NCI-H1105 treated with DMSO at 0.1 percent for 48 hours (cell line): ENCODE results near the gene SRGAP3.

Source experiments
- DNase-seq: peaks from one replicate; lab custom pipeline; 2025; lab: John Stamatoyannopoulos, UW

Gene SRGAP3

DNA sequence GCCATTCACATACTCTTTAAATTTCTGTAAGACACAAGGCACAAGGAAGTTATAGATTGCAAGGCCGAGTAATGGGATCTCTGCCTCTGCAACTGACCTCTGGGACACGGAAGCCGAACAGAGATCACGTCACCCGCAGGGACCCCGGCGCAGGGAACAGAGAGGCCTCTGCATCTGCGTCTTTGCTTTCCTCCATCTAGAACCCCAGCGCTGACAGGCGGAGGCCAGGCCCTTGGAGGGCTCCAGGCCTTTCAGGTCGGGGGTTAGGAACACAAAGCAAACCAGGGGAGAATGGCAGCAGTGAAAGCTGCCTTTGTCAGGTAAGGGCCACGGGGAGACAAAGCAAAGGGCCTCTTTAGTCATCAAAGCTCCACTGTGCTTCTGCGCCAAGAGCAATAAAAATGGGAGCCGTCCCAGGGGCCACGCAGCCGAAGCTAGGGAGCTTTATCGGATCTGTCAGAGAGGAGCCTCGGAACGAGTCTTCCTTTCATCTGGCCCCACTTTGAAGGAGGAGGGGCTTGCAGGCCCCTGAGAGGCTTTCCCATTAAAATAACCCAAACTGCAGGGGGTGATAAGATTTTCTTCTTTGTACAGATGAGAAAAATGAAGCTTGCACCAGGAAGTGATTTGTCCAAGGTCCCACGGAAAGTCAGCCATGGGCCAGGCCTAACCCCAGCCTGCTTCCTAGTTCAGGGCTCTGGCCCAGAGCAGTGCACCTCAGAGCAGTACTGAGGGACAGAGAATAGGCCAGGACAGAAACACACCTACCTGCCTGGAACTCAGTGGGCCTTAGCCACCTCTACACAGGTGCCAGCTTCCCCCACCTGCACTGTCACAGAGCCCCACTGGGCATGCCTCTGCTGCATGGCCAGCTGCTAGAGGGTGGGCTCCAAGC is 201.7 kb downstream of the SRGAP3 start:
- no peak for DNase-seq

DNA sequence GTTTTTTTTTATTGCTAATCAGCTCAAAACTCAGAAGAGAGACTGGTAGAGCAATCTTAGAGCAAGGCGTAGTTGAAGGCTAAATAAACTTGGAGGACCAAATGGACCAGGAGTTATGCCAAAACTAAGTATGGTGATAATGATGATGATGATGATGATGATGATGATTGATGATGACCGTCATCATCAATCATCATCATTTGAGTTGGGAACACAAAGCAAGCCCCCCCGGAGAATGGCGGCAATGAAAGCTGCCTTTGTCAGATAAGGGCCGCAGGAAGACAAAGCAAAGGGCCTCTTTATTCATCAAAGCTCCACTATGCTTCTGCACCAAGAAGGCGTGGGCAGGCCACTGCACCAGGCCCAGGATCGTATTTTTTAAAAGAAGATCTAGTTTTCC is 204.1 kb downstream of the SRGAP3 start:
- no peak for DNase-seq

DNA sequence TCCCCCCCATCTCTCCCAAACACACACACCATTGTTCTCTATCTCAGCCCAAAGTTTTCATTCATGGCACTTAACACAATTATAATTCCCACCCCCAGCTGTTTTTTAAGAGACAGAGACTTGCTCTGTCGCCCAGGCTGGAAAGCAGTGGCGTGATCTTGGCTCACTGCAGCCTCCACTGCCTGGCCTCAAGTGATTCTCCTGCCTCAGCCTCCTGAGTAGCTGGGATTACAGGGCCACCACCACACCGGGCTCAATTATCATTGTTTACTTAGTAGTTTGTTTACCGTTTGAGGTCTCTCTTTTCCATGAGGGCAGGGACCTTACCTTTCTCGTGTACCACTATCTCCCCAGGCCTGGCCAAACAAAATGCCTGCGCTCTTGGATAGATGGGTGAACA is 206.4 kb downstream of the SRGAP3 start:
- no peak for DNase-seq

DNA sequence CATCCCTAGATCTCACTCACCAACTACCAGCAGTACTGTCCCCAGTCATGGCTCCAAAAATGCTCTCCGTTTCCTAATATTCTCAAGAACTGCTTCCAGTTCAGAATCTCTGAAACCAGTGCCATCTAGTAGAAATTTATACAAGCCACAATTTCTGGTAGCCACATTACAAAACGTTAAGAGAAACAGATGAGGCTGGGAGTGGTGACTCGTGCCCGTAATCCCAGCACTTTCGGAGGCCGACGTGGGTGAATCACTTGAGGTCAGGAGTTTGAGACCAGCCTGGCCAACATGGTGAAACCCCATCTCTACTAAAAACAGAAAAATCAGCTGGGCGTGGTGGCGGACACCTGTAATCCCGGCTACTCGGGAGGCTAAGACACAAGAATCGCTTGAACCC is 207.8 kb downstream of the SRGAP3 start:
- no peak for DNase-seq

DNA sequence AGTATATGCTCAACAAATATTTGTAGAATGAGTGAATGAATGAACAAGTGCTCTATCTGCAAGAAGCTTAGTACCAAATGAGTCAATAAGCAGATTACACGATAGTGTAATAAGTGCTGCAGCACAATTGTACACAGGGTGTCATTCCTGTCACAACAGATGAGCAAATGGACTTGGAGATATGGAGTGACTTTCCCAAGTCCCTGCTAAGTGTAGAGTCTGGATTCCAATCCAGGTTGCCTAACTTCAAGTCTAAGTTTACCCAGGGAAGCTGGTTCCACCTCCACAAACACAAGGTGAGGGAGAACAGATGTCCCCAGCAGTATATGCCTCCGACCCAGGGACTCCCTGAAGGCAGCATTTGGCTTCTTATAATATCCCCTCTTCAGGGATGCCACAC is 208.4 kb downstream of the SRGAP3 start:
- no peak for DNase-seq

DNA sequence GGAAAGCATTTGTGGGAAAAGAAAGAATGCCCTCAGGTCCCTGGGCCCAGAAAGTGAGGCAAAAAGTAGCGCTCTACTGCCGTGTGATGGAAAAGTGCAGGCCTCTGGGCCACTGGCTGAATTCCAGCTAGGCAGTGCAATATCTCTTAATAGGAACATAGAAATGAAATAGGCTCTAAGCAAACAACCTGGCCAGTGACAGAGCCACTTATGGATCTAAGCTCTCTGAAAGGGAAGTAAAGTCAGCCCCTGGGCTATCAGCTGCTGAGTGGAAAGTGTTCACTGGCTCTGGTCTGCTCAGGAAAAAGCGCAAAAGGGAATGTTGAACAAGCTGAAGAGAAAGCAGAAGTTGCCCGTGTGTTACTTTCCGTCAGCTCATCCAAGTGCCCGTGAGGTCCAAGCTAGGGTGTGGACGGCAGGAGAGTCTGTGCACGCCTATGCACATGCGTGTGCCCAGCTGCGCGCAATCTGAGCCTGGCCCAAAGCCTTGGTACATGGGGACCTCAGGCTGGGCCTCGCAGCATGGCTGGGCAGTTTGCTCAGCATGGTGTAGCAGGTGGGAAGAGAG is 212.2 kb downstream of the SRGAP3 start:
- DNase-seq: no peak

DNA sequence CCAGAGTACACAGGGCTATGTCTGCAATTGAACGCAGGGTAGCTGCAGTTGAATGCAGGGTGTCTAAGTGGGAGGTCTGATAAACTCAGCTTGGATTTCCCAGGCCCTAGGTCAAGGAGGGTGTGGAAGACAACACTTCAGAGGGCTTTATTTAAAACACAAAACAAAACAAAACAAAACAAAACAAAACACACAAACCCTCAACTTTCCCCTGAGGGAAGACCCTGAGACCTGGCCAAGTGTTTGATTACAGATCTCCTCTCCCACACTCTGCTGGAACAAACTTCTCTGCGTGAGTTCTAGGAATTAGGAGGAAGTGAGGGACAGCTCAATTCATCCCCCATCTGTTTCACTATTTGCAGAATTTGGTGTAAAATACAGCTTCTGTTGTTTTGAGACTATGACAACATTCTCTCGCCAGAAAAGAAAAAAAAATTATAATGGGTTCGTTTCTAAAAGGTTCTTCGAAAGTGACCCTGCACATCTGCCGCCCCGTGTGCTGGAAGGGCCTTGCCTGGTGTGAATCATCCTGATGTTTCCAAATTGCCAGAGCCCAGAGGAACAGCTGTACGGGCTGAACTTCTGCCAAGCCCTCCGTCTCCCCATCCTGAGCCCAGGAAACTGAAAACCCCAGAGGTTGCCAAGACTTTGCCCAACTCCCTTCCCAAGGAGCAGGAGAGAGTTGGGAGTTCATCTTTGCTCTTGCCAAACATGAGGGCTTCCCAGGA is 212.9 kb downstream of the SRGAP3 start:
- no peak for DNase-seq

DNA sequence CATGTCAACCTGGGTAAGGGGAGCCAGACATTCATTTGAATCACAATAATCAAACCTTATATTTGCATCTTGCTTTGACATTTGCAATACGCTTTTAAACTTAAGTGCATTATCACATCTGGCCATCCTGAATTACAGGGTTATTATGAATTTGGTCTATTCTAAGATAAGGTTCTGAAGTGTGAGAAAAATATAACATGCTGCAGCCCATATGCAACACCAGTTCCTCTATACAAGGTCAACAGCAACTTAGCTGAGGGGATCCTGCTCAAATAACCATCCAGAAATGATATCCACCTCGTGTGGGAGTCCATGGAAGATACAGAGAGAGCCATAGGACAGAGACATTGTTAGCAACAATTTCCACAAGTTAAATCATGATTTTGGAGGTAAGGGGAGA is 213.5 kb downstream of the SRGAP3 start:
- no peak for DNase-seq

DNA sequence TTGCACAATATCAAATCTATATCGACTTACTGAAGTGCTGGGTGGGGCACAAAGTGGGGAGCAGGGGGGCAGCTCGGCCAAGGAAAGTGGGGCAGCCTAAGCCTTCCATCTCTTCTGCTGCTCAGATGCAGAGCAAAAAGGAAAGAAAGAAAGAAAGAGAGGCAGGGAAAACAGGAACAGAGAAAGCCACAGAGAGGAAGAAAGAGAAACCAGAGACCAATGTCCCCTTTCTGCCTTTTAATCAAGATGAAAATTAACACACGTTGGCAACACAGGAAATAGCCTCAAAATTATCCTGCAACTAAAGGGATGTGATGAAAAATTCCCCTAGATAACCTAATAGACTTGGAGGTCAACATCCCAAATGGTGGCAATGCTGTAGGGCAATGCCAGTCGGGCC is 214.0 kb downstream of the SRGAP3 start:
- no peak for DNase-seq

DNA sequence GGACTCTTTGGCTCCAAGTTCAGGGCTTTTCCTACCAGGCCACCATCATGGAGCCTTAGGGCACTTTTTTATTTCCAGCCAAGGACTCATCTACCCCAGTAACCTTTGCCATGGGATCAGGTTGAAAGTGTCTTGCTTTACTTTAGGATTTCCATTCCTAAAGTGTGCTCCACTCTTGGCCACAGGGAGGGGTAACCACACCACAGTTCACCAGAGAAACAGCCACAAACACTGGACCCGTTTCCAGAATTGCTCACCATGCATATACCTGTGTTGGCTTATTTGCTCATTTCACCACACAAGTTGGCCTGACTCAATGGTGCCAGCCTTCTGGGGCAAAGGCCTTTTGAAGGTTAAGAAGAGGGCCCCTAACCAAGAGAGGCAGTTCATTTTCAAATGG is 215.6 kb downstream of the SRGAP3 start:
- DNase-seq: no peak

DNA sequence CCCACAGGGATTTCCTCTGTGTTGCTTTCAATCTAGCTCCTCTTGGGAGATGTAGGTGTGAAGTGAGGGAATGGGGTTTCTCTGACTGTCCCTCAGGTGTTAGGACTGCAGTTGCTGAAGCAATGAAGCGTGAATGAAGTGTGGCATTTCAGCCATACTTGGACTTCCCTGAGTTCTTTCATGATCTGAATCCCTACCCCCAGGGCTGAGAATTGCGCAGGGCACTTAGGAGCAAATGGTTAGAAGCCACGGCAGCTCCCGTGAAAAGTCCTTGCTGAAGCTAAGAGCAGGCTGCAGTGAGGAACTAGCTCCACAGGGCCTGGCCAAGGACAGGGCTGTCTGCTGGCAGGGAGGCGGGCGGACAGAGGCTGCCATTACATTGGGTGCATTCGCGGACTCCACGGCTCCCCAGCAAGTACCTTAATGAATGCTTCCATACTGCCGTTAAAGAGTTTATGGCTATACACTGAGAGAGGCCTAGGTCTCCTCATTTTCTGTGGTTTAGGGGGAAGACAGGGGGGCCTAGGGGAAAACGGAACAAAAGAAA is 217.1 kb downstream of the SRGAP3 start:
- no peak for DNase-seq

DNA sequence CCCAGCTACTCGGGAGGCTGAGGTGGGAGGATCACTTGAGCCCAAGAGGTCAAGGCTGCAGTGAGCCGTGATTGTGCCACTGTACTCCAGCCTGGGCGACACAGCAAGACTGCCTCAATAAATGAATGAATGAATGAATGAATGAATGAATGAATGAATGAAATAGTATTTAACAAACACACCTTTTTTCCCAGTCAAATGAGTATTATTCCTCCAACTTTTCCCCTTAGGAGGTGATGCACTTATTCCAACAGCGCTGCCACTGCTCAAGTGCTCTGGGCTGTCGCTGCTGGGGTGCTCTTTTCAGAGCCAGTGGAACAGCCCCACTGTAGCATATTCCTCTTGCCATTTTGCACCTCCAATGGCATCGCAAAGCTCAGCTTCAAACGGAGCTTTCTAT is 219.4 kb downstream of the SRGAP3 start:
- no peak for DNase-seq

DNA sequence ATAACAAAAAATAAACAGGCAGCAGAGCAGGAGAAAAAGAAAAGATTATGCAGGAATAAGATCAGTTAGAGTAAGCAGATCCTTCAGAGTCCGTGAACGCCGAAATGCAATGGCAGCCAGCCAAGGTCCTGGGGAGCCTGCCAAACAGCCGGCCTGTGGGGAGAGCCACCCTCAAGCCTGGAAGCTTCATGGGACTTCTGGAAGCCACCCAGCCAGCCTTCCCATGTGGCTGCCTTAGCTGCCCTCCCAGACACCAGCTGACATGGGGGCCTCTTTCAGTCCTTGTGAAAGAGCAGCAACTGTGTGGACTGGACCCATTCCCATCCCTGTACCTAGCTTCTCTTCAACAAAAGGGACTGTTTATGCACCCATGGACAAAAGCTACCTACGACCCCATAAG is 221.3 kb downstream of the SRGAP3 start:
- peak; percentile 61 for DNase-seq

DNA sequence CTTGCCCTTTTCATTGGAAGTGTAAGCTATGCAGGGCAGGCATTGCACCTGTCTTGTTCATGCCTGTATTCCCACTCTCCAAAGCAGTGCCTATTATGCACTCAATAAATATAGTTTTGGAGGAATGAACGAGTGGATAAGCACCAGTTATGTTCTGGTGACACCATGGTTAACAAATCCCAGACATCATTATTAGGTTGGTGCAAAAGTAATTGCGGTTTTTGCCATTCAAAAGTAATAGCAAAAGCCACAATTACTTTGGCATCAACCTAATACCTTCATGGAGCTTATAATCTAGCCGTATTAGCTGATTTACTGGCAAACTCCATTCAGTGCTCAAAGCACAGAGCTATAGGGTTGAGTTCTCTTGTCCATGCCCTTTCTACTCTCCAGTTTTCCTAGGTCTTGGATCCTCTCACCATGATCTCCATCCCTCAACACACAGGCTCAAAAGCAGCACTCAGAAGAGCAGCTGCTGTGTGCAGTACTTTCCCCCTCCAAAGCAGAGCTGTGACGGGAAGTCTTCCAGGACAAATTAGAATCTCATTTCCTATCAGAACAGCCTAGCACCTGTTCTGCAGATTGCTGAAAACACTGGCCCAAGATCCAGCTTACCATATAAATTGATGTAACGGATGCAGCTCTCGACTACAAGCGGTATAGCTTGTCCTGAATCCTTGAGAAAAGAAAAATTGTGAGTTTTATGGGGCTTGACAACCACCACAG is 223.0 kb downstream of the SRGAP3 start:
- no peak for DNase-seq

DNA sequence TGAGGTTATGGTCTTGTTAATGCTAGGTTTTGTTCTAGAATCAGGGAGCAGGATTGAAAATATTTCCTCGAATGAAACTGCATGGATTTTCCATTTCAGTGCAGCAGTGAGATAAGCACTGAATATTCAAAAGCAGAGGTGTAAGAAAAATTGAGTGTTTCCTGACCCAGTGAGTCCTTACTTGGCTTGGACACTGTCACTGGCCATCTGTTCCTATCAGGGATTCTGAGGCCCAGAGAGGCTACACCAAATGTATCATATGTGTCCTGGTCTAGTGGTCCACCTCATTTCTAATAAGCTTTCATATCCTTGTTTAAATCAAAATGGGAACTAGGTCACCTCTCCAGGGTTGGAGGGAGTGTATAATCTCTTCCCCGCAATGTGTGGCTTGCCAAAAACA is 225.1 kb downstream of the SRGAP3 start:
- DNase-seq: no peak

DNA sequence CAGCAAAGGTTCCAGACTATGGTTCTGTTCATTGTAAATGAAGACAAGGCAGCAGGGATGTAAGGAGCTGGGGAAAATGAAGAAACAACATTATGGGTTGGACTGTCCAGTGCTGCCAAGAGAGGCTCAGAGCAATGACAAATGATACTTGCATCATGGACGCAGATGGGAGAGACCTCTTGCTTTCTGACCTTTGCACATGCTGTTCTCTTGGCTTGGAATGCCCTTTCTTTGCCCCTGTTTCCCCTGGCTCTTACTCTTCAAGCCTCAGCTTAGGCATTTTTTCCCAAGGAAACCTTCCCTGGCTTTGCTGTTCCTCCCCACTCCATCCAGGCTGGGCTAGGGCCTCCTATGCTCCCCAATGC is 226.2 kb downstream of the SRGAP3 start:
- DNase-seq: no peak

DNA sequence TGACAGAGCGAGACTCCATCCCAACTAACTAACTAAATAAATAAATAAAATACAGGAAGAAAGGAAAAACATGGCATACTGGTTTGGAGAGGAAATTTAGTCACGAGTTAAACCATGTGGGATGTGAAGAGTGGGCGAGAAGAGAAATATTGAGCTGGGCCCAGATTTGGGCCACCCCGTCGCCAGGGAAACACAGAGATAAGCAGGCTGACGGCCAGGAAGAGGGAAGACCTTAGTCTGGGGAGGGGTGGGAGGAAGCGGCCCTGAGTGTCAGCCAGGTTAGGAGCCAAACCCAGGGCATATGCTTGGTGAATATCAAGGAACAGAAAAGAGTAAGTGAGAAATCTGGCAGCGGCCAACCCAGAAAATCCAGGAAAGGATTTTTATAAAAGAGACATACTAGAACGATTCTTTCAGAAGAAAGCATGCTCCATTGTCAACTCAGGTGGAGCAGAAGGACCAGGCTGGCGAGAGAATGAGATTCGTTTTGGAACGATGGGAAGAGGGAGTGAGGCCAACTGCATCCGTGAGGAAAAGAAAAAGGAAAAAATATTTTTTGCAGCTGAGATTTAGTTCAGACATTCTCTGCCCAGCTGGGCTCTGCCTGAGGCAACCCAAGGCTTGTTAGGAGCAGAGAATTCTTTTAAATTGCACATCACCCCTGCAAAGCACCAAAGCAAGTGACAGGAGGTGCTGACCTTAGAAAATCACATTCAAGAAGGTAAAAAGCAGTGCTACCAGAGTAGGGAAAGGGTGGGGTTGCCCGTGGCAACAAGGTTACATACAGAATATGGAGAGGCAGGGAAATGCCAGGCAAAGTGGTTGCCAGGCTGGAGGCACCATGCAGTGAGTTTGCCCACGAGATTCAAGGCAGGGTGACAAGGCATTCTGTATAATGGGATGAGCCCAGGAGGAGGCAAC is 226.9 kb downstream of the SRGAP3 start:
- DNase-seq: no peak

DNA sequence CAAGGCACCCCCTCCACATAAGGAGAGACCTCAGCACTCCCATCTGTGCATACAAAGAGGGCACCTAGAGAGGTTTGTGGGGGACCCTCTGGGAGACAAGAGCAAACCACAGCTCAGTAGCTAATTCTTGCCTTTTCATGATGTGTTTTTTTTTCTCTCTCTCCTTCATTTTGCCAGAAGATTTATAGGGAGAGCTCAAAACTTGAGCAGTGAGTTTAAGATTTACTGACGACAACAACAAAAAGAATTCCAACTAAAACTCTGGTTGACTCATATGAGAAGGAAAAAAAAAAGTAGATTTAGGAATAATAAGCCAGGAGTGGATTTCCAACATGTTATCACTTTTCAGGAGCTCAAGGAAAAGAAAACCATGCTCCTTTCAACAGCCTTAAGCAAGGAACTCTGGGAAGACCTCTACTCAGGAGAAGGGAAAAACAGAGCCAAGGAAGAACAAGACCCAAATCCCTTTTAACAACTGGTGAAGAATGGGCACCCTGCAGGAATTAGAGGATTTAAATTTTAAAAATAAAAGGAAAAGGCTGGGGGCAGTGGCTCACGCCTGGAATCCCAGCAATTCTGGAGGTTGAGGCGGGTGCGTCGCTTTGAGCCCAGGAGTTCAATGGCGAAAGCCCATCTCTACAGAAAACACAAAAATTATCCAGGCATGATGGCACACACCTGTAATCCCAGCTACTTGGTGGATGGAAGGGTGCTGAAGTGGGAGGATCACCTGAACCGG is 228.0 kb downstream of the SRGAP3 start:
- no peak for DNase-seq

DNA sequence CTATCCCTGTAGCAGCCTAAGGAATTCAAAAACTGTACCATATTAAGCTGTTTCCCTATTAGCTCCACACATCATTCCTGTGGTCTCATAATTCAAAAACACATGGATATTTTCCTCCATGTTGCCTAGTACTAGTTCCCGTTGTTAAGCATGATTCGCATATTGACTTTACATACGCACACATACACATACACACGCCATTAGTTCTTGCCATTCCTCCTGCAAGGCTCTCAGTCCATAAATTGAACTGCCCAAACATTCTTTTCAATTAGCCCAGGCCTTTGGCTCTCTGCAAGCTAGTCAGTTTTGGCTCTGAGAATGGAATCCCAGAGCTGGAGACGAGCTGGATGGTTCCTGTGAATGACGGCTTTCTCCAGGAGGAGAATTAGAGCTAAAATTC is 229.0 kb downstream of the SRGAP3 start:
- DNase-seq: no peak

DNA sequence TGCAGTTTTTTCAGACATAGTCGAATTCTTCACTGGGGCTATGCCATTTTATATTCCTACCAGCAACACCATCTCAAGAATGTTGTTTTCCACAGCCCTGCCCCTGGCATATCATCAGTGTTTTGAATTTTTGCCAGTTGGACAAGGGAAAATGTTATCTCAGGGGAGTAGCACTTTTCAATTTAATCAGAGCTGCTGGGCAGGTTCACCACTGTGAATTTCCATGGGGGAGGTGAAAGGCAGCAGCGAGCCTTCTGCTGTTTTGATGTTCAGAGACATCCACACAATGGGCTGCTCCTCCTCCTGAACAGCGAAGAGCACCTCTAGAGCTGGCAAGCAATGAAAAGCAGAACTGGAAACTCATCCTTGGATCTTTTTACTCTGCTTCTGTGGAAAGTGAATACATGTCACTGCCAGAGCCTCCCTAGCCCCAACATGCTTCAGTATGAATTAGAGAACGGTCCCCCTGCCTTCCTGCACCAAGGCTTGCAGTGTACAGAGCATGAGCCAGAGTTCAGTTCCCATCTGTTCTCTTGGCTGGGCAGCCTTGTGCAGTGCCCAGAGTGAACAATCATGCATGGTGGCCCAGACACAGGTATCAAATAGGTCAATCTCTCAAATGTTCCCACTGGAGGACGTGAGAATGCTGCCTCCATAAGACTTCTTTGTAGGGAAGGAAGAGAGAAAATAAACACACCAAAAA is 230.0 kb downstream of the SRGAP3 start:
- DNase-seq: no peak
